Heart right ventricle (tissue), 16 donors: Measurements from ENCODE around the gene CIITA. TPM values are rescaled to one million over a fixed set of nuclear protein-coding genes. Genes with fewer than 3 reads are reported as not detected.
"Not testable (repeated sequence)": the region's sequence is repeated elsewhere in the genome, so short reads cannot be mapped to it uniquely, and the experiment has no call there.

Source experiments
- ATAC-seq, 8 donors: fragments of 200-7000 bp; cut with Tn5 transposase; one replicate each; pipeline ENCODE4 v1.9.1; 2020; ENCODE audit warnings: mild to moderate bottlenecking in 8 of 8, moderate library complexity in 8 of 8, moderate number of reproducible peaks in 1 of 8
- DNase-seq, 2 donors: peaks; one replicate each; pipeline ENCODE4 v3.0.0-alpha.2; 2020
- H3K27ac ChIP-seq, 10 donors: fragments of 200-600 bp; sonication (generic) in 2 of 10; one replicate each; pipeline versions ENCODE4 v1.5.0 to v1.8.0; 2020 to 2022; ENCODE audit warnings: mild to moderate bottlenecking in 3 of 10
- H3K27me3 ChIP-seq, 7 donors: fragments of 200-600 bp; one replicate each; pipeline ENCODE4 v1.8.0; 2021 to 2022; ENCODE audit warnings: mild to moderate bottlenecking in 2 of 7
- H3K36me3 ChIP-seq, 9 donors: fragments of 200-600 bp; sonication (generic) in 1 of 9; one replicate each; pipeline versions ENCODE4 v1.5.0 to v1.8.0; 2020 to 2022; ENCODE audit warnings: mild to moderate bottlenecking in 2 of 9
- H3K4me1 ChIP-seq, 9 donors: fragments of 200-600 bp; sonication (generic) in 1 of 9; one replicate each; pipeline versions ENCODE4 v1.5.0 to v1.8.0; 2020 to 2022; ENCODE audit warnings: mild to moderate bottlenecking in 4 of 9
- H3K4me3 ChIP-seq, 10 donors: fragments of 200-600 bp; sonication (generic) in 2 of 10; one replicate each; pipeline versions ENCODE4 v1.5.0 to v1.8.0; 2020 to 2022; ENCODE audit warnings: mild to moderate bottlenecking in 7 of 10, moderate library complexity in 2 of 10
- H3K9me3 ChIP-seq, 11 donors: fragments of 200-600 bp in 10 of 11; sonication (generic) in 2 of 11; one replicate each; pipeline versions ENCODE4 v1.5.0 to v1.8.0; 2013 to 2022; ENCODE audit warnings: mild to moderate bottlenecking in 2 of 11, control low read depth in 1 of 11, moderate library complexity in 1 of 11
- CTCF ChIP-seq, 9 donors: fragments of 200-600 bp; sonication (generic) in 2 of 9; IDR thresholded peaks; one replicate each; pipeline versions ENCODE4 v1.5.0 to v1.8.0; 2021 to 2022; ENCODE audit warnings: antibody characterized with exemption in 9 of 9, mild to moderate bottlenecking in 5 of 9, moderate library complexity in 1 of 9
- WGBS, 2 donors: extraction: QIAGEN DNeasy Blood & Tissue Kit; methylation state at CpG; one replicate each; pipeline ENCODE4 v1.1.7; 2013; ENCODE audit warnings: inconsistent platforms in 1 of 2; 5-methylcytosine and 5-hydroxymethylcytosine counted together
- intact Hi-C, 10 donors: fragments of 100-400 bp; cut with DNase I; formaldehyde crosslinking; loops; one replicate each; pipeline versions ENCODE4 v1.11.1 to v1.14.2; 2022
- polyA plus RNA-seq, 2 donors: library from polyadenylated mRNA; stranded (reverse); fragments of 200-250 nt; gene quantifications; one replicate each; pipeline ENCODE4 v1.2.3, GENCODE V29; 2013
- total RNA-seq, 10 donors: library from RNA; stranded (reverse); fragmentation: NEBNext Ultra II Directional in 3 of 10; extraction: Animal tissue kit (Norgen Biotek cat#: 25700) in 3 of 10; gene quantifications; one replicate each; pipeline versions ENCODE4 v1.2.1 to v1.2.4, GENCODE V29; 2021 to 2023
- donor health status: Arrhythmogenic right ventricular cardiomyopathy.
- donor health status: ischemic (EF 13 %, LVEDD 7.1; RV severe dilation, severe dysfunction).
- donor health status: healthy with polysubstance abuse.
- donor health status: DM: no; HTN: yes; CAD: no.
- donor health status: DM: no; HTN: no; CAD: no.
- donor health status: ischemic (EF 25% LVEDD 6.9; RV normal size, moderate dysfunction).
- donor health status: ischemic (EF 25% LVEDD 5.7; RV mildly dilated, moderate dysfunction).
- donor health status: healthy.
- donor health status: DM: yes; HTN: yes; CAD: no.
- donor health status: Ischemic cardiomyopathy.
- donor health status: ischemic (EF 35%, LVEDD 5.7; RV mildly dilated, moderate dysfunction).
- donor health status: nonischemic (EF 11% LVEDD 7.7; RV severe dilation, severe dysfunction).
- donor health status: DM: yes; HTN: yes; CAD: no.
- donor health status: PGD.
- donor health status: ischemic (EF 29% LVEDD 5.4; RV normal size, mild dysfunction).
- donor health status: nonischemic (EF 23%, LVEDD 6.1; RV moderate dilation, normal function).

CIITA gene
- total and polyA plus RNA-seq, 12 donors = 2.1 to 50.8 (median 8.7) TPM

DNA sequence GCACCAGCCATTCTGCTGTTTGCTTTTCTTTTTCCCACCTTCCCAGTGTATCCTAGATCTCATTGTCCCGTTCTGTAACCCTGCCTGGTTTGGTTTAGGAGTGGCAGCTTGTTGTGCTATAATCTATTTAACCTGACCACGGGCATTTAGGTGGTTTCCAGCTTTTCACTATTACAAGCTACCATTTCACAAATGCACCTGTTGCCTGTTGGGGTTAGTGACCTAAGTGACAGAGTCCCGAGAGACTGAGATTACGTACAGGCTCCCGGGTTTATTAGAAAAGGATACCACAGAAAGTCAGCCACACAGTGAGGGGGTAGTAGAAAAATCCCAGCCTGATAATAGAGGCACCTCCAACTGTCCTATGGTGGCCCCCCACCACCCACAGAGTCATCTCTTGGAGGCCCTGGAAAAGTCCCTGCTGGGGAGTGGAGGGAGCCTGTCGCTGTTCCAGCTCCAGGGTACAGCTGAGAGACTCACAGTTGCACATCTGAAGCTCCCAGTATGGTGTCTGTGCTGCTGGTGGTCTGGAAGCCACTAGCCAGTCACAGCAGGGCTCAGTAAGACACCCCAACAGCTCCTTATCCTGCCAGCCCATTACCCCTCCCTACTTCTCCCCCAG is 88.5 kb downstream of the CIITA start:
- Histone ChIP-seq H3K9me3 (no peaks in the 10 kb centered on the region), H3K36me3 (peaks cover 0 to 59% (median 9%) of the 10 kb centered on the region in 9 donors), H3K27ac (no peak overlapping the region), H3K27me3 (no peaks in the 10 kb centered on the region), H3K4me3 (no peak overlapping the region), H3K4me1 (peaks cover 4 to 40% (median 19%) of the 10 kb centered on the region in 9 donors)
- 90% methylated on average over 6 of the region's 6 CpGs for WGBS, 2 donors
- DNase-seq (no peak), ATAC-seq (no peak)
- intact Hi-C loops = loop anchor here in 7 of 10 donors (2.0 to 10.0 kb wide), 8 partner anchors 291 to 759 kb away; partner anchors contain the start of gene SOCS1 (in 2 of the 7)
- TF ChIP-seq CTCF (IDR thresholded peaks at IDR 0.05) = no peak

DNA sequence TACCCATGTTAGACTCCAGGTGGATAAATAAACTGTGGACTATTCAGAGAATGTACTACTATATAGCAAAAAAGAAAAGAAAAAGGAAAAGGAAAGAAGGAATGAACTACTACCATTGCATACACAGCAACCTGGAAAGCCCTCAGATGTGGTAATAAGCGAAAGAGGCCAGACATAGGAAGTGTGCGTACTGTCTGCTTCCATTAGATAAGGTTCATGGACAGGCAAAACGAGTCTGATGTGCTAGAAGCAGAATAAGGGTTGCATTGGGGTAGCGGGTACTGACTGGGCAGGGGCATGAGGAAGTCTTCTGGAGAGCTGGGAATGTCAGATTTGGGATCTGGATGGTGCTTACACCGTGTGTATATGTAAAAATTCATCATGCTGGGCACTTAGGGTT is 89.1 kb downstream of the CIITA start:
- no peak overlapping the region for H3K27ac ChIP-seq
- no peak overlapping the region for H3K4me3 ChIP-seq
- ATAC-seq (no peak), DNase-seq (no peak)
- no peaks in the 10 kb centered on the region for H3K9me3 ChIP-seq
- intact Hi-C loops = loop anchor here in 5 of 10 donors (5.0 to 10.0 kb wide), 6 partner anchors 291 to 759 kb away; partner anchors contain the start of gene SOCS1 (in 1 of the 5)
- no peaks in the 10 kb centered on the region for H3K27me3 ChIP-seq
- TF ChIP-seq CTCF (IDR thresholded peaks at IDR 0.05) = no peak
- peaks cover 0 to 65% (median 9%) of the 10 kb centered on the region in 9 donors for H3K36me3 ChIP-seq
- WGBS, 2 donors = 89 to 90% methylated on average over 5 of the region's 5 CpGs
- H3K4me1 ChIP-seq = peaks cover 0 to 35% (median 13%) of the 10 kb centered on the region in 9 donors

DNA sequence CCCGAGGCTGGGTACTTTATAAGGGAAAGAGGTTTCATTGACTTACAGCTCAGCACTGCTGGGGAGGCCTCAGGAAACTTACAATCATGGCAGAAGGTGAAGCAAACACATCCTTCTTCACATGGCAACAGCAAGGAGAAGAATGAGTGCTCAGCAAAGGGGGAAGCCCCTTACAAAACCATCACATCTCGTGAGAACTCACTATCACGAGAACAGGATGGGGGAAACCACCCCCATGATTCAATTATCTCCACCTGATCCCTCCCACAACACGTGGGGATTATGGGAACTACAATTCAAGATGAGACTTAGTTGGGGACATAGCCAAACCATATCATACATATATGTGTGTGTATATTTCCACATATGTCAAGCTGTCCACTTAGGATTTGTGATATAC is 89.6 kb downstream of the CIITA start:
- WGBS, 2 donors = 67 to 72% methylated on average over 4 of the region's 4 CpGs

DNA sequence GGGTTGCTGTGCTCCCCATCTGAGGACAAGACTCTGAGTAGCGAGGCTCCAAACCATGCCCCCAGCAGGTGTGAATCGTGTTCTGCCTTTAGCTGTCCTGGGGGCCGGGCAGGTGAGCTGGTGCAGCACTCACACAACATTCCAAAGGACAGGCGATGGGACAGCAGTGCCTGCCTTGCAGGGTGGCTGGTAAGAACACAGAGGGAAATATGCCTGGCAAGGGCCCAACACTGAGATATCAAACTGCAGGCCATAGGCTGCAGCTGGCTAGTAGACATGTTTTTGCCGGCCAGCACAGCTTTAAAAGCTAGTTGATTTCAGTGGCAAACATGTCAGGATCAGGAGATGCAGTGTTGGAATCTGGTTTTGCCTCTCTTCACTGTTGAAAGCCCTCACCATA is 91.0 kb downstream of the CIITA start:
- intact Hi-C loops = loop anchor here in 6 of 10 donors (2.0 to 10.0 kb wide), 7 partner anchors 289 to 757 kb away; partner anchors contain the start of gene SOCS1 (in 2 of the 6)
- Histone ChIP-seq H3K36me3 (peaks cover 0 to 70% (median 4%) of the 10 kb centered on the region in 9 donors), H3K27me3 (no peaks in the 10 kb centered on the region), H3K9me3 (no peaks in the 10 kb centered on the region), H3K4me3 (no peak overlapping the region), H3K4me1 (peaks cover 4 to 38% (median 18%) of the 10 kb centered on the region in 9 donors), H3K27ac (peak overlapping the region in 3 of 10 donors; percentile 22 to 67 (median 45))
- peak in 6 of 8 donors; percentile 26 to 67 (median 38) for ATAC-seq
- 39 to 60% methylated on average over 5 of the region's 5 CpGs for WGBS, 2 donors
- no peak for TF ChIP-seq CTCF (IDR thresholded peaks at IDR 0.05)
- DNase-seq = peak in 1 of 2 donors; percentile 47

More for the DNA sequence above, 89.6 kb downstream of the CIITA start:
- DNase-seq, H3K27ac ChIP-seq, H3K9me3 ChIP-seq, H3K4me3 ChIP-seq, ATAC-seq, H3K27me3 ChIP-seq: not testable (repeated sequence)
- Histone ChIP-seq H3K36me3 (peaks cover 0 to 68% (median 9%) of the 10 kb centered on the region in 9 donors), H3K4me1 (peaks cover 2 to 31% (median 11%) of the 10 kb centered on the region in 9 donors)
- intact Hi-C loops = loop anchor here in 5 of 10 donors (5.0 to 10.0 kb wide), 6 partner anchors 291 to 758 kb away; partner anchors contain the start of gene SOCS1 (in 1 of the 5)
